Jurkat, Clone E6-1 (cell line): ENCODE measurements around the gene CYP11A1.

Experiments used
- DNase-seq: peaks from one replicate; pipeline ENCODE4 v3.0.0-alpha.2; 2011; ENCODE audit warnings: low read depth, low spot score
- H3K4me3 ChIP-seq: 2 replicates; pipeline ENCODE4 v1.5.1; 2011; ENCODE audit warnings: mild to moderate bottlenecking, low read length, control low read depth, moderate library complexity

Gene CYP11A1

DNA sequence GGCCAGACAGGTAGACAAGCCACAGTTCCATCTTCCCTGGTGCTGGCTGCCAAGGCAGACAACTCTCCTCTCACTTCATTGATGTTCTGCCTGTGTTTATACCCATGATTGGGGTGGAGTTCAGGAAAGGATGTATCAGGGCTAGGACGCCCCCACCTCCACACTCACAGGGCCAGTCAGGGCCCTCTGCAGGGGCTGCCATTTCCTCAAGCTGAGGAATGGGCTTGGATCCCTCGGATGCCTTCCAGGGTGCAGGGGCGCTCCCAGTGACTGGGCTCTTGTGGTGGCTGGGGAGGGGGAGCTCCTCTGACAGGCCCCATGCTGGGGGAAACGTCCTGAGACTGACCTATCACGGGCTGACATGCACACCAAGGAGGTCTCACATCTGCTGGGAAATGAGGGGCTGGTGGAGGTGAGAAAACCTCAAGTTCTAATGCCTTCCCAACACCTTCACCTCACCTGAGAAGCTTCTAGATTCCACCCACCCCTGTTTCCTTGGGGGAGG lies 34.9 kb upstream of the CYP11A1 start:
- H3K4me3 ChIP-seq = peak overlapping the region; percentile 19
- DNase-seq = no peak

DNA sequence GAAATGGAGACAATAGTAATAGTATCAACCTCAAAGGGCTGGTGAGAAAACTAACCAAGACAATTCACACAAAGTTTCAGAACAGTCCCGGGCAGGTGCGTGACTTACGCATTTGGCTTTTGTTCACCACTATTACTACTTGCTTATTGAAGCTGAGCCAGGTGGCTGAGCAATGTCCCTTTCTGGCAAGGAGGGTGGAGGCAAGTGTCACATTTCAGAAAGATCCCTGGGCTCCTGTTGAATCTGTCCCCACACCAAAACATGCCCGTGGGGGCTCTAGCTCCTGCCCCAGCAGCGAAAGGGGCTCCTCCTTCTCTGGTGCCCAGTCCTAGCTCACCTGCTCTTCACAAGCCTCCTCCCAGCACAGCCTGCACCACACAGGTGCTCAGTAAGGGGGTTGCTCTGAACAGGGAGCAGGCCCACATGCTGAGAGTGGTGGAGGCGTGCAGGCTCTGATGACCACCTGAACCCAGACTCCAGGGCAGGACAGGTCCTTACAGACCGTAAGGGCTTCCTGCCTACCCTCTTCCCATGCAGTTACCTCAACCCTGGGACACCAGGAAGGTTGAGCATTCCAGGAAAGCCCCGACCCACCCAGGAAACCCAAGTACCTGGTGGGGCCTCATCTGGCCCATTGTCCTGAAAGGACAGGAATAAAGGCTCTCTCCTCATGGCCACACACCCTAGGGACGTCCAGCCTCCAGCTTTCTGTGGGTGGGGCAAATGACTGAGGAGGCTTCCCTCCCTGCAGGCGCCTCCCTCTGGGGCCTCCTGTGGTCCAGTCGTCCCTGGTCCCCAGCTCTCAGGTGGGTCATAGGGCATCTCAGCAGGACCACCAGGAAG lies 33.7 kb upstream of the CYP11A1 start:
- no peak overlapping the region for H3K4me3 ChIP-seq
- peak; percentile 77 for DNase-seq

DNA sequence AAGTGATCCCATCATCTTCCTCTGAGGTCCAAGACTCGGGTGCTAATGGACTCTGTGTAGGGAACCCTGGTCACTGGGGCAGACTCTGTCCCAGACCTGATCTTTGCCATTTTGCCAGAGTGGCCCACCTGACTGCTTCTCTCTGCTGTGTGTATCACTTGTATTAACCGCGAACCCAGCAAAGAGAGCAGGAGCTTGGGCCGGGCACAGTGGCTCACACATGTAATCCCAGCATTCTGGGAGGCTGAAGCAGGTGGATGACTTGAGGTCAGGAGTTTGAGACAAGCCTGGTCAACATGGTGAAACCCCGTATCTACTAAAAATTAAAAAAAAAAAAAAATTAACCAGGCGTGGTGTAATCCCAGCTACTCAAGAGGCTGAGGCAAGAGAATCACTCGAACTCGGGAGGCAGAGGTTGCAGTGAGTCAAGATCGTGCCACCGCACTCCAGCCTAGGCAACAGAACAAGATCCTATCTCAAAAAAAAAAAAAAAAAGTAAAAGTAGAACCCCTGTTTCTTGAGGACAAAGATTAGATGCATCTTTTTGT lies 32.9 kb upstream of the CYP11A1 start:
- H3K4me3 ChIP-seq = peak overlapping the region; percentile 38
- no peak for DNase-seq

DNA sequence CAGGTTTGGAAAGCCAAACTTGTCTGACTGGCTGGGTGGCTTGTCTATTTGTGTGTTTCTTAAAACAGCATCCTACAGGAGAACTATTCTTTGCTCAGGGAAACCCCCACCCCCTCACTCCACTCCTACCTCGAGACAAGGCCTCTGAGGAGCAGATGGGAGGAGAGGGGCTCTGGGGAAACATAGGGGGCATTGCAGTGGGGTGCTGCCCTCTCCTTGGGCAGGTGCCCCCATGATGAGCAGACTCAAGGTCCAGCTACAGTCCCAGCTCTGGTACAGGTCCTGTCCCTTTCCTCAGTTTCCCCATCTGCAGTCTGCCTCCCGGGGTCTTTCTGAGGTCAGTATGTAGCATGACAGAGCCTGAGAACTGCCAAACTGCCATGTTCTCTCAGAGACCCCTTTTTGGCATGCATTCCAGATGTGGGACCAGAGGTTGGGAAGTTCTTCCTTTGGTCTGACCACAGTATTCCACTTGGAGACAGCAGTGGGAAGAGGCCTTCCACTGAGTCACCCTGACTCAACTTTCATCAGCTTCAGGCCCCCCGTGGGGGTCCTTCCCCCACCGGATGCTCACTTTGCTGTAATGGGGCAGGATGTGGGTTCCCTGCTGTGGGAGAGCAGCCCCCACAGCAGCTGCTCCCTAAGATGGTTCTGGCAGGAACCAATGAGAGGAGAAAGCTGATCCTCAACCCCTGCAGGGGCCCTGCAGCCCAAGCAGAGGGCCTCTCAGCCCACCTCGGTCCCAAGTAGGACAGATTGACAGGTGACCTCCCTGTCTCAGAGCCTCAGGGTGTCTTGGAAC lies 32.3 kb upstream of the CYP11A1 start:
- peak; percentile 97 for DNase-seq
- H3K4me3 ChIP-seq = peak overlapping the region; percentile 38

DNA sequence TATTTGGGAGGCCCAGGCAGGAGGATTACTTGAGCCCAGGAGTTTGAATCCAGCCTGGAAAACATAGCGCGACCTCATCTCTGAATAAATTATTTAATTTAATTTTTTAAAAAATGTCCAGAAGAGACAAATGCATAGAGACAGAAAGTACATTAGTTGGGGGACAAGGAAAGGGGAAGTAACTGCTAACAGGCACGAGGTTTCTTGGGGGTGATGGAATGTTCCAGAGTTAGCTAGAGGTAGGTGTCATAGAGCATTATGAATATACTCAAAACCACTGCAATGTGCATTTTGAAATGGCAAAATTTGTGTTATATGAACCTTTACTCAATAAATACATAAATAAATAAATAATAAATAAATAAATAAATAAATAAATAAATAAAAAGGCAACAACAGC lies 31.7 kb upstream of the CYP11A1 start:
- no peak for DNase-seq
- no peak overlapping the region for H3K4me3 ChIP-seq

DNA sequence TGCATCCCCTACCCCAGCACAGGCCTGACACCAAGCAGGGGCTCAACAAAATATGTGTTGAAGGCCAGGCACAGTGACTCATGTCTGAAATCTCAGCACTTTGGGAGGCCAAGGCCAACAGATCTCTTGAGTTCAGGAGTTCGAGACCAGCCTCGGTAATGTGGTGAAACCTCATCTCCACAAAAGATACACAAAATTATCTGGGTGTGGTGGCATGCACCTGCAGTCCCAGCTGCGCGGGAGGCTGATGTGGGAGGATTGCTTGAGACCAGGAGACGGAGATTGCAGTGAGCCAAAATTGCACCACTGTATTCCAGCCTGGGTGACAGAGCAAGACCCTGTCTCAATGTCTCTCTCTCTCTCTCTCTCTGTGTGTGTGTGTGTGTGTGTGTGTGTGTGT lies 30.7 kb upstream of the CYP11A1 start:
- H3K4me3 ChIP-seq = no peak overlapping the region
- DNase-seq = no peak

DNA sequence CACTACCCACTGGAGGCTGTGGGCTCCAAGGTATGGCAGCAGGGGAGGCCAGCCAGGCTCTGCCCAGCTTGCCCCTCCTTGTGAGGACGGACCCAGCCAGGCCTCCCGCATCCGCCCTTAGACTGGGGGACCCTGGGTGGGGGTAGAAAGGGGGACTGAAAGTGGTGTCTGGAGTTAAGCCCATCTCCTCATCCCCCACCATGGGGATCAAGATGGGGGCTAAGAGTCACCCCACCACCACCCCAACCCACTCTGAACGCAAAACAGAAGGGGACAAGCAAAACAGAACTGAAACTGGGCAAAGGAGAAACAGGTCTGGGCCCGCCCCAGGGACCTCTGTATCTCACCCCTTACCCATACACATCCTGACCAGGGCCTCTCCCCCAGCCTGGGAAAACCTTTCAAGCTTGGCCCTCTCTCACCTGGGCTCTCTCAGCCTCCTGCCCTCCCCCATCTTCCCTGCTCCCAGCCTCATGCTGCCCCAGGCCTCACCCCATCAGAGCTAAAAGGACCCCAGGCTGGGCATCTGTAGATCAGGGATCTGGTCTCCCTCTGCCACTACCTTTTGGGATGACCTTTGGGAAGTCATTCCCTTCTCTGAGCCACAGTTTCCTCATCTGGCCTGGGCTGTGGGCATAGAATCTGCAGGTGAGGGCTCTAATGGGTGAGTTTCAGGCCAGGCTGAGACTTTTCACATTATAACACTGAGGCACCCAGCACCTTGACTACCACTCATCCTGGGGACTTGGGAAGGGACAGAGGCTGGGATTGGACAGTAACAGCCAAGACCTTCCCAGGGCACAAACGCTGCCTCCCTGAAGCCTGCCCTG lies 30.0 kb upstream of the CYP11A1 start:
- no peak for DNase-seq
- no peak overlapping the region for H3K4me3 ChIP-seq

DNA sequence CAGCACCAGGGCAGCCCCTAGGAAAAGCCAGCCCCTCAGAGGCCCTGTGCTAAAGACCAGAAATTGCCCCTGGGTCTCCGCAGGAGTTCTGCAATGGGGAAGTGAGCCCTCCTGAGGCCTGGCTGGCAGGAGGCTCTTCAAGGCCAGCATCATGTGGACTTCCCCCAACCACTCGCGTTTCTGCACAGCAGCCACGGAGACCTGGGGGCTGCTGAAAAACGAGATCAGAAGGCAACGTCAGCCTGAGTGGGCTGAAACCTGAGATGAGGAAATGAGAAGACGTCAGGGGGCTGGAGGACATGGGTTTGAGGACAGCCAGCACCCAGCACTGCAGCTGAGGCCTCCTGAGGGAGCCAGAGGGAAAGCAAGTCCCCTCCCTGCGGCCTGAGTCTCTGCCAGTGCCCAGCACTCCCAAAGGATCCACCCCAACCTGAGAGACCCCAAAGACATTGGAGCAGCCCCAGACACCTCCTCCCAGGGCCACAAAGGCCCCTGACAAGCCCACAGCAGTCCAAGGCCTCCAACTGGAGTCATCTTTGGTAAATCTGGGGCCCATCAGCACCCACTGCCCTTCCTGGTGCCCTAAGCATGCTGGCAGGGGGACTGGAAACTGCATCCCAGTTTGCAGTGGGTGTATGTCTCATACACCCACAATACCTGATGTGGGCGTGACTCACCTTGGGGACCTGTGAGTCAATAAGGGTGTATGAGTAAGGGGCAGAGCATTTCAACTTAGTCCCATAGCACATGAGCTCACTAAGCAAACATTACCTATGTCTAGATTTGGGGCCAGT lies 29.2 kb upstream of the CYP11A1 start:
- H3K4me3 ChIP-seq = no peak overlapping the region
- DNase-seq = no peak

DNA sequence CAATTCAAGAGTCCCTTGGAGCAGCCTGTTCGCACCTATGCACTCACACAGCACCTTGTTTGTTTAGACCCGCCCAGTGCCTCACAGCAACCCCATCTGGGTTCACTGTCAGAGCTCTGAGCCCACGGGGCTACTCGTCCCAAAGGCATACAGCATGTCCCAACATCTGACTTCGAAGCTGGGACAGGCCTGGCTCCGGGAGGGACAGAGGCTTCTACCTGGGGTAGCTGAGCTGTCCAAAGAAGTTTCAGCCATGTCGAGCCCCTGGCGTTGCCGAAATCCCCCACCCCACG lies 28.6 kb upstream of the CYP11A1 start:
- DNase-seq = no peak
- no peak overlapping the region for H3K4me3 ChIP-seq

DNA sequence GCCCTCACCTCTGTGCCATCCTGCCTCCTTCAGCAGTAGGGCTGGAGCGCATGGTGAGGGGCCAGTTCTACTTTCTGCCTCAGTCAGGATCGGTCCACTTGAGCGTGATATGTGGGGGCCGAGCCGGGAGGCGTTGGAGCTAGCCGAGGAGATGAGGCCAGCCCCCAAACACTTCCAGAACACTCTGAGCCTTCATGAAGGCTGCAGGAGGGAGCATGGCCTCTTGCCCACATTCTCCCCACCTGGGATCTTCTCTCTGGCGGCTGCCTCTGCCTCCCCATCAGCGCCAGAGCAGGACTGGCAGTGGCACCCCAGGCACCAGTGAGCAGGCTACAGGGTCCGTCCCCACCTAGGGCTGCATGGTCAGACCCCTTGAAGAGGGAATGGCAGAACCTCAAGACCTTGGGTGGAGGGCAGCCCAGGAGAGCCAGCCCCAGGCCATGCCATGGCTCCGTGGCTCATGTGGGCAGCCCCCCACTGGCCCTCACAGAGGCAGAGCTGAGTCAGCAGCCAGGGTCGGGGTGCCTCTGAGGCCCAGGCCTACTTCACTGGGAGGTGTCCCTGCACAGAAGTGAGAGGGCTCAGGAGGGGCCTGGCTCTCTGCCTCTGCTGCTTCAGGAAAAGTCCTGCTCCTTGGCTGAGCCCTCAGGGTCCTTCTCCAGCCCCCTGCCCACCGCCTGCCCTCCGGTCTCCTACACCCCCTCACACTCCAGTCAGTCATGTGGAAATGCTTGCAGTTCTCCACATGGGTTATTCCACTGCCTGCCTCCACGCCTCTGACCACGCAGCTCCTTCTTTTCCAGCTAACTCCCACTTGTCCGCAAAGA lies 28.1 kb upstream of the CYP11A1 start:
- H3K4me3 ChIP-seq = no peak overlapping the region
- DNase-seq = no peak

DNA sequence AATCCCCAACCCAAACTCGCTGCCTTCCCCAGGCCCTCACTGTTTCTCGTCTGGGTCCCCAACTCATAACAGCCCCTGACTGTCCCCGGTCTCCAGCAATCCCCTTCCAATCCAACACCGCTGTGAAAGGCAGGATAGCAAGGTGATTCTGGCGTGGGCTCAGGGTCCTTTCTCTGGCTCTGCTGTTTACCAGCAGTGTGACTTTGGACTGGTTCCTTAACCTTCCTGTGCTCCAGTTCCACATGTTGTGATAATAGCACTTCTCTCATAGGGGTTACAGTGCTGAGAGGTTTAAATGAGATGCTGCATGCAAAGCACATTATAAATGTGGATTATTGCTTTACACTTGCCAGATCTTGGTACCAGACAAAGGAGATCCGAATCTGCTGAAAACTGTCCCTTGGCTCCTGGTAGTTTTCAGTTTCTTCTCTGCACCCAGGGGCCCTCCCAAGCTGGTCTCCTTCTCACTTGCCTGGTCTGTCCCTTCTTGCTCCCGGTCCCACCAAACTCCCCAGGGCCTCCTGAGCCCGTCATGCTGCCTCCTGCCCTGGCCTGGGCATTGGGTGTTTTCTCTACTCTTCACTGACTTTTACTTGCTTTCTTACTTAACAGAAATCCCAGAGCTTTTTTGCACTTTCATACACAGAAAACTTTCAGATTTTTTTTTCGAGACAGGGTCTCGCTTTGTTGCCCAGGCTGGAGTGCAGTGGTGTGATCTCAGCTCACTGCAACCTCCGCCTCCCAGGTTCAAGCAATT lies 26.8 kb upstream of the CYP11A1 start:
- no peak overlapping the region for H3K4me3 ChIP-seq
- DNase-seq = no peak

DNA sequence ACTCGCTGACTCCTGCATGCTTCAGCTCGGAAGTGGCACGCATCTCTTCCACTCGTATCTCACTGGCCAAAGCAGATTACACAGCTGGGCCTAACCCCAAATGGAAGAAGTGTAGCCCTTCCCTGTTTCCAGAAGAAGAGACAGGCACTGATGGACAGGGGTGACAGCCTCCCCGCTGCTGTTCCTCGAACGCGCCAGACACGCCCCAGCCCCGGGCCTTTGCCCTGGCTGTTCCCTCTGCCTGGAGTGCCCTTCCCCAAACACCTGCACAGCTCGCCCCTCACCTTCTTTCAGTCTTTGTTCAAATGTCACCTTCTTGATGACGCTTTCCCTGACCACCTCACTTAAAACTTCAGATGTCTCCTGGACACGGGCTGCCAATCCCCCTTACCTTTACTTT lies 26.0 kb upstream of the CYP11A1 start:
- DNase-seq = no peak
- H3K4me3 ChIP-seq = no peak overlapping the region

DNA sequence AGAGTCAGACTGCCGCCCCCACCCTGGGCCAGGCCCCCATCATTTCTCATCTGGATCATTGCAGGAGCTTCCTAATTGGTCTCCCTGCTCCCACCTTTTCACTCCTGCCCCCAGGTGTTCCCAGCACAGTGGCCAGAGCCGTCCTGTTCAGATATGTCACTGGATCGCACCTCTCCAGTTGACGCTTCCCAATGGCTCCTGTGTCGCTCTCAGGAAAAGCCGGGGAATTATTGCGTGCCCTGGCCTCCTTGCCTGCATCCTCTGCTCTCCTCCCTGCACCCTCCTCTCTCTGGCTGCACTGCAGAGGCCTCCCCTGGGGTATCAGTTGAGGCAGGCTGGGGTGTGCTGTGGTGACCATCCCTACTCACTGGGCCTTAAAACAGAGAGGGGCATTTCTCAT lies 25.5 kb upstream of the CYP11A1 start:
- no peak overlapping the region for H3K4me3 ChIP-seq
- DNase-seq = no peak

DNA sequence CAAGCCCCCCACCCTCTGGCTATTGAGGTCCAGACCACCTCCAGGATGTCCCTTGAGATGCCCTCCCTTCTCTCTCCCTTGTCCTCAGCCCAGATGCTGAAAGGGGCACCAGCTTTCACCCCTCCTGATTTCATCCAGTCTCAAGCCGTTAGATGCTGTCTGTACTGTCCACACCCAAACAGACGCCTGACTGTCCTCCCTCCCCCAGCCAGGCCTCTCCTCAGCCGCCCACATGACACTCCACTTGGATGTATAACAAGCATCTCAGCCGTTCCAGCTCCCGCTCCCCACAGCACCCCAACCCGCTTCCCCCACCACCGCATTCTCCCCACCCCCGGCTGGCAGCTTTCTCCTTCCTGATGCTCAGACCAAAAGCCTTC lies 25.0 kb upstream of the CYP11A1 start:
- no peak for DNase-seq

DNA sequence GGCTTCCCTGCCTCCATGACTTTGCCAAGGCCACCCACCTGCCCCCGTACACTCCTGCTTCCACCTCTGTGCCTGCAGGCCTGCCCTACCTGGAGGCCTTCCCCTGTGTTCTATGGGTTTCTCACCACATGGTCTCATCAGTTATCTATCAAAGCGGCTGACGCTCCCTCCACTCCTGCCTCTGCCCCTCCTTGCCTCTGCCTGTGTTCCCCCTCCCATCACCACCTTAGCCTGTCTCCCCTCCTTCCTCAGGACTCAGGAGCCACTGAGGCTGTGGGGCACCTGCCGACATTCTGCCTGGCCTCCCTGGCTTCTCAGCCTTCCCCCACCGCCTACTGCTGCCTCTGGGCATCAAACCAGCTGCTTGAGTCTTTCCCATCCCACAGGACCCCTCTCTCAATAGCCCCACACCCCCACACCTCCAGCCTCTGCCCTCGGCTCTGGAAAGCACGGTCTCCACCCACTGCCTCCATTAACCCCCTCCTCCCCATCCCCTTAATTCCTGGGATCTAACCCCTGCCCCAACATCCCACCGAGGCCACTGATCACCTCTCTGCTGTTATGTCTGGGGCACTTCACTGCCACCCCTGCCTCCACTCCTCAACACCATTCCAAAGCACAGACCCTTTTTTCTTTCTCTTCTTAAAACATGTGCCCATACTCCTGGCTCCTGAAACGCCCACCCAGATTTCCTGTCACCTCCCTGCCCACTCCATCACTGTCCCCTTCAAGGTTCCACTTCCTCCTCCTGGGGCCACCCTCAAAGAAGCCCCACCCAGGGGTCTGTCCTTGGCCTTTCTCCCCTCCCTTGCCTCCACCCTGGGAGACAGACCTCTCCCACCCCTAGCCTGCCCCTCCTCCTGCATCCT lies 24.4 kb upstream of the CYP11A1 start:
- no peak for DNase-seq
- no peak overlapping the region for H3K4me3 ChIP-seq

More for the DNA sequence above, 25.0 kb upstream of the CYP11A1 start:
- H3K4me3 ChIP-seq = no peak overlapping the region

DNA sequence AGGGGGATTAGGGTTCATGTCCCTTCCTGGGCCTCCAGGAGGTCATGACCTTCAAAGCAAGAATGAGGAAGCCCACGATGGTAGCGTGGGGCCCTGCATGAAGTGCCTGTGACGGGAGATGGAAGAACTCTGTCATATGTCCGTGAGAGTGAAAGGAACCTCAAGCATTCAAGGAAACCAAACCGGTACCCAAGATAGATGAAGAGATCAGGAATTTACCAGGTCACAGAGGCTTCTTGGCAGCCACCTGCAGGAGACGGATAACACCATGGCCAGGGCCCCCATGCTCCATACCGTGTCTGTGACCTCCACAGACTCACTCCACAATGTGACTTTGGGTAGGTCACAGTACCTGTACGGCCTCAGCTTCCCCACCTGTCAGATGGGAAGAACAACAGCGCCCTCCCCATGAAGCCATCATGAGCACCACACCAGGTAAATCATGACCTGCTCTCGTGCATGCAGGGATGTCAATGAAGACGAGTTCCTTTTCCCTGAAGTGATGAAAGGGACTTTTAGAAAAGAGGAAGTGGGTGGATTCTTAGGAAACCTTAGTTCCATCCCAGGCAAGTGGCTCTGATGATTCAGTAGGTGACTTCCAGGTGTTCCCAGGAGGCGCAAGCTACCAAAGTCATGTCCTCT lies 23.3 kb upstream of the CYP11A1 start:
- no peak overlapping the region for H3K4me3 ChIP-seq
- no peak for DNase-seq
